GM12878 (cell line): ENCODE measurements around the gene RNF34. TPM values are rescaled to one million over a fixed set of nuclear protein-coding genes. Genes with fewer than 3 reads are reported as not detected.

ENCODE experiments used
- BMI1 ChIP-seq: fragments of 450-650 bp; IDR thresholded peaks from 2 replicates; pipeline ENCODE4 v1.6.1; 2016; ENCODE audit warnings: mild to moderate bottlenecking, moderate library complexity, borderline replicate concordance
- CHD2 ChIP-seq: IDR thresholded peaks from 2 replicates; pipeline ENCODE4 v1.6.1; 2011; ENCODE audit warnings: low read depth, low read length, improper control_type of control experiment, borderline replicate concordance
- EED ChIP-seq: sonication (generic); IDR thresholded peaks from 2 replicates; pipeline ENCODE4 v1.6.1; 2016; ENCODE audit warnings: antibody characterized with exemption, low read depth
- ETV6 ChIP-seq, 2 experiments: fragments of 450-650 bp in 1 of 2; IDR thresholded peaks in 1 of 2; conservative IDR thresholded peaks in 1 of 2; 2 replicates each; pipeline ENCODE4 v1.6.1; 2014; ENCODE audit warnings: antibody characterized with exemption in 1 of 2, borderline replicate concordance in 1 of 2, low read depth in 1 of 2, mild to moderate bottlenecking in 1 of 2, moderate library complexity in 1 of 2
- FOS ChIP-seq: IDR thresholded peaks from 3 replicates; pipeline ENCODE4 v1.6.1; 2011; ENCODE audit warnings: borderline replicate concordance; ENCODE audit not compliant: insufficient read length; ENCODE audit errors: extremely low read depth
- HCFC1 ChIP-seq: fragments of 150-350 bp; IDR thresholded peaks from 2 replicates; pipeline ENCODE4 v1.6.1; 2014; ENCODE audit warnings: low read length
- HDAC2 ChIP-seq: fragments of 200-600 bp; sonication (generic); IDR thresholded peaks from 2 replicates; pipeline ENCODE4 v1.6.1; 2017
- KAT2A ChIP-seq: conservative IDR thresholded peaks from 2 replicates; pipeline ENCODE4 v1.6.1; 2011; ENCODE audit warnings: low read depth, low read length; ENCODE audit not compliant: control insufficient read depth
- NFYB ChIP-seq: IDR thresholded peaks from 2 replicates; pipeline ENCODE4 v1.6.1; 2011; ENCODE audit warnings: low read depth, mild to moderate bottlenecking, low read length, improper control_type of control experiment, moderate library complexity; ENCODE audit not compliant: insufficient read depth
- PKNOX1 ChIP-seq: fragments of 450-650 bp; IDR thresholded peaks from 2 replicates; pipeline ENCODE4 v1.6.1; 2016; ENCODE audit warnings: mild to moderate bottlenecking
- PML ChIP-seq: IDR thresholded peaks from 2 replicates; pipeline ENCODE4 v1.6.1; 2012; ENCODE audit warnings: low read length, inconsistent platforms
- POLR2A ChIP-seq: IDR thresholded peaks from 2 replicates; pipeline ENCODE4 v1.6.1; 2011; ENCODE audit warnings: low read depth, mild to moderate bottlenecking, low read length
- POU2F2 ChIP-seq: IDR thresholded peaks from 3 replicates; pipeline ENCODE4 v1.6.1; 2011; ENCODE audit warnings: low read depth, mild to moderate bottlenecking, low read length, borderline replicate concordance
- RAD51 ChIP-seq: fragments of 450-650 bp; IDR thresholded peaks from 2 replicates; pipeline ENCODE4 v1.6.1; 2016; ENCODE audit warnings: moderate library complexity, mild to moderate bottlenecking, inconsistent platforms
- RELB ChIP-seq: fragments of 450-650 bp; IDR thresholded peaks from 2 replicates; pipeline ENCODE4 v1.6.1; 2017; ENCODE audit warnings: low read depth, mild to moderate bottlenecking, moderate library complexity
- SMAD5 ChIP-seq: IDR thresholded peaks from 2 replicates; pipeline ENCODE4 v1.6.1; 2016; ENCODE audit warnings: antibody characterized with exemption, low read depth
- SMARCA5 ChIP-seq: fragments of 450-650 bp; IDR thresholded peaks from 2 replicates; pipeline ENCODE4 v1.6.1; 2017; ENCODE audit warnings: mild to moderate bottlenecking
- SREBF1 ChIP-seq: IDR thresholded peaks from 2 replicates; pipeline ENCODE4 v1.6.1; 2012; ENCODE audit warnings: mild to moderate bottlenecking, low read length
- TBL1XR1 ChIP-seq: IDR thresholded peaks from 2 replicates; pipeline ENCODE4 v1.6.1; 2012; ENCODE audit warnings: low read depth, low read length, improper control_type of control experiment
- YY1 ChIP-seq: IDR thresholded peaks from 2 replicates; pipeline ENCODE4 v1.6.1; 2011; ENCODE audit warnings: low read depth, mild to moderate bottlenecking, low read length
- ZSCAN29 ChIP-seq: fragments of 450-650 bp; IDR thresholded peaks from 2 replicates; pipeline ENCODE4 v1.6.1; 2017; ENCODE audit warnings: mild to moderate bottlenecking, moderate library complexity
- polyA plus RNA-seq, 11 experiments: library from polyadenylated mRNA; depleted of rRNA in 4 of 11; unstranded in 6 of 11; stranded (reverse) in 5 of 11; fragments of >200 nt; fragmentation: Nextera tagmentation in 4 of 11; fragmentation: Illumina TruSeq in 1 of 11; extraction: Ambion mirVana in 4 of 11; extraction: Trizol in 1 of 11; gene quantifications; 1 replicate in 1 of 11; 2 replicates in 10 of 11; pipeline versions ENCODE4 v1.2.1 to v1.2.3, GENCODE V29; 2011 to 2016; ENCODE audit warnings: inconsistent platforms in 2 of 11, missing spikeins in 2 of 11, low read depth in 1 of 11
- total RNA-seq, 4 experiments: library from RNA; depleted of rRNA in 3 of 4; stranded (reverse); fragments of >200 nt in 3 of 4; fragmentation: Illumina TruSeq in 1 of 4; extraction: Trizol in 1 of 4; gene quantifications; 2 replicates each; pipeline versions ENCODE4 v1.2.1 to v1.2.3, GENCODE V29; 2013 to 2021
- TF ChIP-seq, protein P1 (sequence below): fragments of 450-650 bp; IDR thresholded peaks from 2 replicates; pipeline ENCODE4 v1.6.1; 2018; ENCODE audit warnings: borderline replicate concordance, mild to moderate bottlenecking; ENCODE audit not compliant: partially characterized antibody

The RNF34 gene
- total and polyA plus RNA-seq, 10 of the 15 experiments (the other 5 are each of a cell fraction or from before 2014, with no cell fraction given), result 63.6 to 199 (median 115) TPM

GRCh38 chr12:121399391-121400331, at the start of gene RNF34 (continued):
- TF ChIP-seq SMAD5 (peak; percentile 96), RELB (0 out of 2 replicates have a peak, but pooled peaks have one; percentile 52), ZSCAN29 (no peak), HCFC1 (peak; percentile 61), KAT2A (no peak), ETV6 (conservative IDR thresholded peaks at IDR 0.05 in 1 of 2, IDR thresholded peaks at IDR 0.05 in 1 of 2; ENCODE audit: borderline replicate concordance in 1 of 2, low read depth in 1 of 2) (no peak; a peak in 1 of 4 replicates), TBL1XR1 (peak; percentile 51; the same call in 1 of the 2 replicates), PKNOX1 (peak; percentile 100), HDAC2 (no peak), EED (peak; percentile 65), BMI1 (no peak), PML (peak; percentile 98), SMARCA5 (no peak; the same call in none of the 2 replicates), CHD2 (peak; percentile 93; the same call in 1 of the 2 replicates), NFYB (peak; percentile 89), POLR2A (peak; percentile 99), YY1 (peak; percentile 89), POU2F2 (peak; percentile 90; the same call in 2 of the 3 replicates), FOS (peak; percentile 61), RAD51 (peak; percentile 79), SREBF1 (no peak)
- TF ChIP-seq, protein P1, sequence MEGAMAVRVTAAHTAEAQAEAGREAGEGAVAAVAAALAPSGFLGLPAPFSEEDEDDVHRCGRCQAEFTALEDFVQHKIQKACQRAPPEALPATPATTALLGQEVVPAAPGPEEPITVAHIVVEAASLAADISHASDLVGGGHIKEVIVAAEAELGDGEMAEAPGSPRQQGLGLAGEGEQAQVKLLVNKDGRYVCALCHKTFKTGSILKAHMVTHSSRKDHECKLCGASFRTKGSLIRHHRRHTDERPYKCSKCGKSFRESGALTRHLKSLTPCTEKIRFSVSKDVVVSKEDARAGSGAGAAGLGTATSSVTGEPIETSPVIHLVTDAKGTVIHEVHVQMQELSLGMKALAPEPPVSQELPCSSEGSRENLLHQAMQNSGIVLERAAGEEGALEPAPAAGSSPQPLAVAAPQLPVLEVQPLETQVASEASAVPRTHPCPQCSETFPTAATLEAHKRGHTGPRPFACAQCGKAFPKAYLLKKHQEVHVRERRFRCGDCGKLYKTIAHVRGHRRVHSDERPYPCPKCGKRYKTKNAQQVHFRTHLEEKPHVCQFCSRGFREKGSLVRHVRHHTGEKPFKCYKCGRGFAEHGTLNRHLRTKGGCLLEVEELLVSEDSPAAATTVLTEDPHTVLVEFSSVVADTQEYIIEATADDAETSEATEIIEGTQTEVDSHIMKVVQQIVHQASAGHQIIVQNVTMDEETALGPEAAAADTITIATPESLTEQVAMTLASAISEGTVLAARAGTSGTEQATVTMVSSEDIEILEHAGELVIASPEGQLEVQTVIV, result peak; percentile 47
